Measurements from ENCODE around the gene PRR23E.

DNA sequence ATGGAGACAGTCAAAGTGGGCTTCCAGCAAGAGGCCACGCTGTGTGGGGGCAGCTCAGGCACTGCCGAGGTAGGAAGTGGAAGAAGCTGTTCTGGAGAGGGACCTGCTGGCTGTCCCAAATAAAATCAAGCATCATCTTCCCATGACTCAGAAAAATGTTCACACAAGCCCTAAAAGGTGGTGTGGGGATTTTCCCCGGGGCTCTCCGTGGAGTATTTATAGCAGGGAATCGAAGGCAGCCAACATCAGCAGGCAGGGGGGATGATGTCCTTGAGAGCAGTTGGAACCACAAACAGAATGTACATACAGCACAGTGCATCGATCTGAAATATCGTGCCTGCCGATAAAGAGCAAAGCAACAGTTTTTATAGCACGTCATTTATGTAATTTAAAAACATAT is 27.6 kb downstream of the PRR23E start:
- TF ChIP-seq, protein P1, sequence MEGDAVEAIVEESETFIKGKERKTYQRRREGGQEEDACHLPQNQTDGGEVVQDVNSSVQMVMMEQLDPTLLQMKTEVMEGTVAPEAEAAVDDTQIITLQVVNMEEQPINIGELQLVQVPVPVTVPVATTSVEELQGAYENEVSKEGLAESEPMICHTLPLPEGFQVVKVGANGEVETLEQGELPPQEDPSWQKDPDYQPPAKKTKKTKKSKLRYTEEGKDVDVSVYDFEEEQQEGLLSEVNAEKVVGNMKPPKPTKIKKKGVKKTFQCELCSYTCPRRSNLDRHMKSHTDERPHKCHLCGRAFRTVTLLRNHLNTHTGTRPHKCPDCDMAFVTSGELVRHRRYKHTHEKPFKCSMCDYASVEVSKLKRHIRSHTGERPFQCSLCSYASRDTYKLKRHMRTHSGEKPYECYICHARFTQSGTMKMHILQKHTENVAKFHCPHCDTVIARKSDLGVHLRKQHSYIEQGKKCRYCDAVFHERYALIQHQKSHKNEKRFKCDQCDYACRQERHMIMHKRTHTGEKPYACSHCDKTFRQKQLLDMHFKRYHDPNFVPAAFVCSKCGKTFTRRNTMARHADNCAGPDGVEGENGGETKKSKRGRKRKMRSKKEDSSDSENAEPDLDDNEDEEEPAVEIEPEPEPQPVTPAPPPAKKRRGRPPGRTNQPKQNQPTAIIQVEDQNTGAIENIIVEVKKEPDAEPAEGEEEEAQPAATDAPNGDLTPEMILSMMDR (IDR thresholded peaks at IDR 0.05): no peak
- TF ChIP-seq SIN3A (IDR thresholded peaks at IDR 0.05; ENCODE audit: borderline replicate concordance, insufficient read depth, low read depth, low read length) (no peak), POLR2AphosphoS5 (IDR thresholded peaks at IDR 0.05; ENCODE audit: low read depth, low read length) (no peak)

All from Panc1 (cell line).